ENCODE results near the gene APOL3. TPM values are rescaled to one million over a fixed set of nuclear protein-coding genes. Genes with fewer than 3 reads are reported as not detected.

APOL3 gene
- total and polyA plus RNA-seq, 2 of the 13 experiments (the other 11 are each of a cell fraction or from before 2014, with no cell fraction given): 3.8 to 5.4 TPM

GRCh38 chr22:36103891-36104290 lies 56.7 kb downstream of the APOL3 start:
- no peak for FAIRE-seq
- Histone ChIP-seq H3K9ac (ENCODE audit: insufficient read depth, low read depth, low read length) (no peak overlapping the region), H3K36me3 (replicated peaks in 1 of 2; ENCODE audit: control insufficient read depth in 1 of 2, insufficient read depth in 2 of 2, low read length in 2 of 2) (no peaks in the 10 kb centered on the region), H3K9me3 (ENCODE audit: low read length) (no peaks in the 10 kb centered on the region), H3K4me2 (ENCODE audit: low read depth, low read length) (no peak overlapping the region), H2AFZ (ENCODE audit: low read length) (no peak overlapping the region), H3K4me1 (ENCODE audit: insufficient read depth, low read length) (no peaks in the 10 kb centered on the region), H3K27ac (ENCODE audit: extremely low read length, insufficient read depth, low read length) (no peak overlapping the region), H3K27me3 (ENCODE audit: control insufficient read depth in 1 of 2, insufficient read depth in 2 of 2, low read length in 2 of 2) (peaks cover 0 to 9% of the 10 kb centered on the region in 2 experiments; a peak in 2 of 5 replicates), H4K20me1 (ENCODE audit: insufficient read depth, low read length) (no peaks in the 10 kb centered on the region), H3K4me3 (replicated peaks in 1 of 3; ENCODE audit: insufficient read depth in 1 of 3, low read depth in 2 of 3, low read length in 3 of 3) (no peak overlapping the region), H3K79me2 (ENCODE audit: insufficient read depth, low read length) (no peaks in the 10 kb centered on the region)
- ATAC-seq: no peak
- in situ Hi-C loops (cut with HindIII; ENCODE audit: extremely low pct_ligation_motif_present, low pct_unique_long_range_greater_than_20kb): loop anchor here (25.0 kb wide), 1 partner anchor 367 kb away; no protein-coding TSS in a partner anchor
- BruUV-seq (replicated peaks): no TSS peak
- TF ChIP-seq MAFK (conservative IDR thresholded peaks at IDR 0.05 in 1 of 2, IDR thresholded peaks at IDR 0.05 in 1 of 2; ENCODE audit: low read length in 2 of 2) (no peak), ZBTB26 (CRISPR knock-in tag; IDR thresholded peaks at IDR 0.05; ENCODE audit: borderline replicate concordance) (no peak), ZNF235 (CRISPR knock-in tag; IDR thresholded peaks at IDR 0.05; ENCODE audit: borderline replicate concordance) (no peak)
- DNase-seq (ENCODE audit: low spot score): no peak
- ChIA-PET POLR2A (no interaction called here), CTCF (ENCODE audit: low intra/inter-chr PET ratio, low total read pairs) (no interaction called here)
- 55% methylated on average over 15 of the region's 16 CpGs for WGBS (ENCODE audit: low lambda C conversion rate)
- intact Hi-C loops (cut with micrococcal nuclease; ENCODE audit: unreplicated experiment): no loop called here

DNA sequence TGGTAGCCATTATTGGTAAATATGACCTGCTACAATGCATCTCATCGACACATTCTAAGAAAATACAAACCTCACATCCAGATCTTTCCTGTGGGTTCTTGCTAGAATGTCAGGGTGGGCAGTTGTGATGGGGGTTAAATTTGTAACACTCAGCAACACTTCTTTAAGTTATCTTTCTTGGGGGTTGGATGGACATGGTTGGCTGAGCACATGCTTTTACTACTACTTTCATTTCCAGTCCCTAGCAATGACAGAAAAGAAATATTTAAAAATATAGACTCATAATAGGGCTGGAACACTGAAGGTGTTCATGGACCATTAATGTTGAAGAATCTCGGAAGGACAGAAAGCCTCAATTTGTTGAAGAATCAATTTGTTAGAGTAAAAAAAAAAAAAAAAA lies 57.6 kb downstream of the APOL3 start:
- CTCF ChIA-PET (ENCODE audit: low intra/inter-chr PET ratio, low total read pairs): no interaction called here
- FAIRE-seq: no peak
- in situ Hi-C loops (cut with HindIII; ENCODE audit: extremely low pct_ligation_motif_present, low pct_unique_long_range_greater_than_20kb): loop anchor here (25.0 kb wide), 1 partner anchor 366 kb away; no protein-coding TSS in a partner anchor

More for the DNA sequence above, 57.6 kb downstream of the APOL3 start:
- no peak for TF ChIP-seq ZNF570 (CRISPR knock-in tag; IDR thresholded peaks at IDR 0.05; ENCODE audit: borderline replicate concordance)
- no peak for TF ChIP-seq MED13 (CRISPR knock-in tag; IDR thresholded peaks at IDR 0.05)
- TF ChIP-seq ZNF879 (CRISPR knock-in tag; IDR thresholded peaks at IDR 0.05): no peak
- no peak for TF ChIP-seq CSRNP2 (CRISPR knock-in tag; conservative IDR thresholded peaks at IDR 0.05; ENCODE audit: low read depth)
- TF ChIP-seq, protein P1, sequence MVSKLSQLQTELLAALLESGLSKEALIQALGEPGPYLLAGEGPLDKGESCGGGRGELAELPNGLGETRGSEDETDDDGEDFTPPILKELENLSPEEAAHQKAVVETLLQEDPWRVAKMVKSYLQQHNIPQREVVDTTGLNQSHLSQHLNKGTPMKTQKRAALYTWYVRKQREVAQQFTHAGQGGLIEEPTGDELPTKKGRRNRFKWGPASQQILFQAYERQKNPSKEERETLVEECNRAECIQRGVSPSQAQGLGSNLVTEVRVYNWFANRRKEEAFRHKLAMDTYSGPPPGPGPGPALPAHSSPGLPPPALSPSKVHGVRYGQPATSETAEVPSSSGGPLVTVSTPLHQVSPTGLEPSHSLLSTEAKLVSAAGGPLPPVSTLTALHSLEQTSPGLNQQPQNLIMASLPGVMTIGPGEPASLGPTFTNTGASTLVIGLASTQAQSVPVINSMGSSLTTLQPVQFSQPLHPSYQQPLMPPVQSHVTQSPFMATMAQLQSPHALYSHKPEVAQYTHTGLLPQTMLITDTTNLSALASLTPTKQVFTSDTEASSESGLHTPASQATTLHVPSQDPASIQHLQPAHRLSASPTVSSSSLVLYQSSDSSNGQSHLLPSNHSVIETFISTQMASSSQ (IDR thresholded peaks at IDR 0.05; ENCODE audit: low read depth): no peak
- TF ChIP-seq, protein P1 (CRISPR knock-in tag; IDR thresholded peaks at IDR 0.05; ENCODE audit: borderline replicate concordance): no peak
- no peak overlapping the region for H3K4me3 ChIP-seq (replicated peaks in 1 of 3; ENCODE audit: insufficient read depth in 1 of 3, low read depth in 2 of 3, low read length in 3 of 3)
- H2AFZ ChIP-seq (ENCODE audit: low read length): no peak overlapping the region
- POLR2A ChIA-PET: no interaction called here
- intact Hi-C loops (cut with micrococcal nuclease; ENCODE audit: unreplicated experiment): no loop called here
- H3K27ac ChIP-seq (ENCODE audit: extremely low read length, insufficient read depth, low read length): no peak overlapping the region
- no peak overlapping the region for H3K9ac ChIP-seq (ENCODE audit: insufficient read depth, low read depth, low read length)
- H3K79me2 ChIP-seq (ENCODE audit: insufficient read depth, low read length): no peaks in the 10 kb centered on the region
- H3K9me3 ChIP-seq (ENCODE audit: low read length): no peaks in the 10 kb centered on the region
- H4K20me1 ChIP-seq (ENCODE audit: insufficient read depth, low read length): no peaks in the 10 kb centered on the region
- H3K4me2 ChIP-seq (ENCODE audit: low read depth, low read length): no peak overlapping the region
- ATAC-seq: no peak
- DNase-seq (ENCODE audit: low spot score): no peak
- no peaks in the 10 kb centered on the region for H3K4me1 ChIP-seq (ENCODE audit: insufficient read depth, low read length)
- WGBS (ENCODE audit: low lambda C conversion rate): 60% methylated on average over 2 of the region's 2 CpGs
- BruUV-seq (replicated peaks): no TSS peak
- no peaks in the 10 kb centered on the region for H3K36me3 ChIP-seq (replicated peaks in 1 of 2; ENCODE audit: control insufficient read depth in 1 of 2, insufficient read depth in 2 of 2, low read length in 2 of 2)
- peaks cover 0 to 9% of the 10 kb centered on the region in 2 experiments; a peak in 2 of 5 replicates for H3K27me3 ChIP-seq (ENCODE audit: control insufficient read depth in 1 of 2, insufficient read depth in 2 of 2, low read length in 2 of 2)

Measured in HepG2 (cell line).